ENCODE measurements around the gene ATP5ME.

The ATP5ME gene

DNA sequence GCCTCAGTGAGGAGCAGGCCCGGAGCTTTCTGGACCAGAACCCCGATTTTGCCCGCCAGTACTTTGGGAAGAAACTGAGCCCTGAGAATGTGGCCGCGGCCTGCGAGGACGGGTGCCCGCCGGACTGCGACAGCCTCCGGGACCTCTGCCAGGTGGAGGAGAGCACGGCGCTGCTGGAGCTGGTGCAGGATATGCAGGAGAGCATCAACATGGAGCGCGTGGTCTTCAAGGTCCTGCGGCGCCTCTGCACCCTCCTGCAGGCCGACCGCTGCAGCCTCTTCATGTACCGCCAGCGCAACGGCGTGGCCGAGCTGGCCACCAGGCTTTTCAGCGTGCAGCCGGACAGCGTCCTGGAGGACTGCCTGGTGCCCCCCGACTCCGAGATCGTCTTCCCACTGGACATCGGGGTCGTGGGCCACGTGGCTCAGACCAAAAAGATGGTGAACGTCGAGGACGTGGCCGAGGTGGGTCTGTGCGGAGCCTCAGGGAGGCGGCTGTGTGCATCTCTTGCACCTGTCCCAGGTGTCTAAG is 48.4 kb downstream of the ATP5ME start:
- no peak for ATAC-seq

DNA sequence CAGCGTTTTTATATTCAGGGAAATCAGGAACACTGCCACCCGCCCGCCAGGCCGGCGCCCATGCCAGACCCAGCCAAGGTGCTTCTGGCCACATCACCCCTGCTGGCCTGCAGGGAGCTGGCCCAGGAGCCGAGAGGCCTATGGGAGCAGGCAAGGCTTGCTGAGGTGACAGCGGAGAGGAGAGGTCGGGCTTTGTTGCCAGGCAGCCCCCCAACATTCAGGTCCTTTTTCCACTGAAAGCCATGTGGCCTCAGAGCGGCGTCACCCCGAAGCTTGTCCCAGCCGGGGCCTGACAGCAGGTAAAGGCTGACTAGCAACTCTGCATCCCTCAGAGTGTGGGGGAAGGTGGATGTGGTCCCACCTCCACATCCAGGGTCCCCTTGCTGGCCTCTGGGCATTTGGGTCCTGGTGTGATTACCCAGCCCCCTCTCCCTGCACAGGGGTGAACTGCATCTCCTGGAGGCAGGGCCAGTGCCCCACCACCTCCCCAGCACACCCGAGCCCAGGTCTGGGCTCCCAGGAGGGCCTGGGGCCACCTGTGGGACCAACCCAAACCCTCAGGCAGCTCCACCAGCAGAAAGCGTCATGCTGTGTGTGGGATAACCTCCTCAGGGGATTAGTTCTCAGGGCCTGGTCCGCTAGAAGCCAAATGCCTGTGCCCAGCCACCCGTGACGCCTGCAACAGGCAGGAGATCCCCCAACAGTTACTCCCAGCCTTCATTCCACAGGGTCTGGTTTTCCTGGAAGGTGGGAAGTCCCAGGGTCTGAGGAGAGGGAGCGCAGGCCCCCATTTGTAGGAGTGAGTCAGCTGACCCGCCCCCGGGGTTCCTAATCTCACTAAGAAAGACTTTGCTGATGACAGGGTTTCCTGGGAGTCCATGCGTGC is 49.1 kb downstream of the ATP5ME start, which contains the start of gene PDE6B:
PDE6B (plus strand) TSS at position 869 of the 886 bp plus-strand sequence. CDS start 54 bp downstream, outside the sequence.
- TF ChIP-seq ZNF565 (CRISPR knock-in tag; conservative IDR thresholded peaks at IDR 0.05; ENCODE audit: low read depth) (no peak), RARB (CRISPR knock-in tag; IDR thresholded peaks at IDR 0.05) (no peak), ZNF70 (CRISPR knock-in tag; IDR thresholded peaks at IDR 0.05) (no peak), TOX (CRISPR knock-in tag; IDR thresholded peaks at IDR 0.05; ENCODE audit: borderline replicate concordance) (no peak), ZC3H10 (CRISPR knock-in tag; IDR thresholded peaks at IDR 0.05) (no peak), ARNTL (CRISPR knock-in tag; IDR thresholded peaks at IDR 0.05; ENCODE audit: borderline replicate concordance, low read depth) (no peak), ESRRG (CRISPR knock-in tag; IDR thresholded peaks at IDR 0.05) (no peak)
- TF ChIP-seq, protein P1, sequence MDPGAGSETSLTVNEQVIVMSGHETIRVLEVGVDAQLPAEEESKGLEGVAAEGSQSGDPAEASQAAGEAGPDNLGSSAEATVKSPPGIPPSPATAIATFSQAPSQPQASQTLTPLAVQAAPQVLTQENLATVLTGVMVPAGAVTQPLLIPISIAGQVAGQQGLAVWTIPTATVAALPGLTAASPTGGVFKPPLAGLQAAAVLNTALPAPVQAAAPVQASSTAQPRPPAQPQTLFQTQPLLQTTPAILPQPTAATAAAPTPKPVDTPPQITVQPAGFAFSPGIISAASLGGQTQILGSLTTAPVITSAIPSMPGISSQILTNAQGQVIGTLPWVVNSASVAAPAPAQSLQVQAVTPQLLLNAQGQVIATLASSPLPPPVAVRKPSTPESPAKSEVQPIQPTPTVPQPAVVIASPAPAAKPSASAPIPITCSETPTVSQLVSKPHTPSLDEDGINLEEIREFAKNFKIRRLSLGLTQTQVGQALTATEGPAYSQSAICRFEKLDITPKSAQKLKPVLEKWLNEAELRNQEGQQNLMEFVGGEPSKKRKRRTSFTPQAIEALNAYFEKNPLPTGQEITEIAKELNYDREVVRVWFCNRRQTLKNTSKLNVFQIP (CRISPR knock-in tag; IDR thresholded peaks at IDR 0.05; ENCODE audit: borderline replicate concordance, low read depth), result no peak
- TF ChIP-seq, protein P2, sequence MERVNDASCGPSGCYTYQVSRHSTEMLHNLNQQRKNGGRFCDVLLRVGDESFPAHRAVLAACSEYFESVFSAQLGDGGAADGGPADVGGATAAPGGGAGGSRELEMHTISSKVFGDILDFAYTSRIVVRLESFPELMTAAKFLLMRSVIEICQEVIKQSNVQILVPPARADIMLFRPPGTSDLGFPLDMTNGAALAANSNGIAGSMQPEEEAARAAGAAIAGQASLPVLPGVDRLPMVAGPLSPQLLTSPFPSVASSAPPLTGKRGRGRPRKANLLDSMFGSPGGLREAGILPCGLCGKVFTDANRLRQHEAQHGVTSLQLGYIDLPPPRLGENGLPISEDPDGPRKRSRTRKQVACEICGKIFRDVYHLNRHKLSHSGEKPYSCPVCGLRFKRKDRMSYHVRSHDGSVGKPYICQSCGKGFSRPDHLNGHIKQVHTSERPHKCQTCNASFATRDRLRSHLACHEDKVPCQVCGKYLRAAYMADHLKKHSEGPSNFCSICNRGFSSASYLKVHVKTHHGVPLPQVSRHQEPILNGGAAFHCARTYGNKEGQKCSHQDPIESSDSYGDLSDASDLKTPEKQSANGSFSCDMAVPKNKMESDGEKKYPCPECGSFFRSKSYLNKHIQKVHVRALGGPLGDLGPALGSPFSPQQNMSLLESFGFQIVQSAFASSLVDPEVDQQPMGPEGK (CRISPR knock-in tag; IDR thresholded peaks at IDR 0.05; ENCODE audit: borderline replicate concordance), result no peak
- ATAC-seq, result no peak

More for the DNA sequence above, 48.4 kb downstream of the ATP5ME start:
- no peak for TF ChIP-seq TCF4 (CRISPR knock-in tag; IDR thresholded peaks at IDR 0.05; ENCODE audit: borderline replicate concordance)
- TF ChIP-seq PPARA (CRISPR knock-in tag; IDR thresholded peaks at IDR 0.05; ENCODE audit: borderline replicate concordance), result no peak
- no peak for TF ChIP-seq BACH2 (CRISPR knock-in tag; IDR thresholded peaks at IDR 0.05; ENCODE audit: borderline replicate concordance)
- TF ChIP-seq ZNF70 (CRISPR knock-in tag; IDR thresholded peaks at IDR 0.05), result no peak
- no peak for TF ChIP-seq OSR1 (CRISPR knock-in tag; IDR thresholded peaks at IDR 0.05)

DNA sequence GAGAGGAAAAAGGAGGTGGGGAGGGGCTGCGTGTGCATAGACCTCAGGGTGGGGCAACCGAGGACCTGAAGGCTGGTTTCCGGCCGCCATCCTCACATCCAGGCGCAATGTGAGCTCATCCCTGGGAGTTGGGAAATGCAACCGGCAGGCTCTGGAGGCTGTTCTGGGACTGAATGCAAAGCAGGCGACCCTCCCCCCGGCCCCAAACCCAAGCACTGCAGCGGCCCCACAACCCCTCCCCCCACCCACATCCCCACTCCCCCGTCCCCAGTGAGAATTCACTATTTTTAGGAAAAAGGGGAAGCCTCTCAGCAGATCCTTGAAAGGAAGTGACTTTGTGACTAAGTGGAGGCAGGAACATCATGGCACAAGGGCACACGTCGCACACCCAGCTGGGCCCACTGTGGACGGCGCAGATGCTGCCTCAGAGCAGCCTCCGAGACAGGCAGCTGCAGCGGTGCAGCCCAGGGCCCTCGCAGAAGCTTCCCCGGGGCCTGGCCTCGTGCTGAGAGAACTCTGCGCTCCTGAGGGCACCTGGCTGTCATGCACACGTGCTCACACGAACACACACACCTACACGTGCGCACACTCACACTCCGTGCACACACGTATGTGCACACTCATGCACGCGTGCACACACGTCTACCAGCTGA is 50.0 kb downstream of the ATP5ME start:
- no peak for ATAC-seq
- TF ChIP-seq RARB (CRISPR knock-in tag; IDR thresholded peaks at IDR 0.05) (no peak), ISL1 (CRISPR knock-in tag; IDR thresholded peaks at IDR 0.05) (no peak), PPARA (CRISPR knock-in tag; IDR thresholded peaks at IDR 0.05; ENCODE audit: borderline replicate concordance) (no peak), SNAI2 (CRISPR knock-in tag; IDR thresholded peaks at IDR 0.05) (no peak), ZFP3 (CRISPR knock-in tag; IDR thresholded peaks at IDR 0.05) (no peak), BACH2 (CRISPR knock-in tag; IDR thresholded peaks at IDR 0.05; ENCODE audit: borderline replicate concordance) (no peak), CSDC2 (CRISPR knock-in tag; IDR thresholded peaks at IDR 0.05) (no peak), ZNF565 (CRISPR knock-in tag; conservative IDR thresholded peaks at IDR 0.05; ENCODE audit: low read depth) (no peak), ZNF8 (CRISPR knock-in tag; IDR thresholded peaks at IDR 0.05) (no peak), ZNF70 (CRISPR knock-in tag; IDR thresholded peaks at IDR 0.05) (no peak), ZFP30 (CRISPR knock-in tag; IDR thresholded peaks at IDR 0.05) (no peak), ZC3H10 (CRISPR knock-in tag; IDR thresholded peaks at IDR 0.05) (no peak), OSR1 (CRISPR knock-in tag; IDR thresholded peaks at IDR 0.05) (no peak)
- TF ChIP-seq, protein P2 (CRISPR knock-in tag; IDR thresholded peaks at IDR 0.05; ENCODE audit: borderline replicate concordance), result no peak
- TF ChIP-seq, protein P1 (CRISPR knock-in tag; IDR thresholded peaks at IDR 0.05; ENCODE audit: borderline replicate concordance, low read depth), result no peak
- TF ChIP-seq, protein P3, sequence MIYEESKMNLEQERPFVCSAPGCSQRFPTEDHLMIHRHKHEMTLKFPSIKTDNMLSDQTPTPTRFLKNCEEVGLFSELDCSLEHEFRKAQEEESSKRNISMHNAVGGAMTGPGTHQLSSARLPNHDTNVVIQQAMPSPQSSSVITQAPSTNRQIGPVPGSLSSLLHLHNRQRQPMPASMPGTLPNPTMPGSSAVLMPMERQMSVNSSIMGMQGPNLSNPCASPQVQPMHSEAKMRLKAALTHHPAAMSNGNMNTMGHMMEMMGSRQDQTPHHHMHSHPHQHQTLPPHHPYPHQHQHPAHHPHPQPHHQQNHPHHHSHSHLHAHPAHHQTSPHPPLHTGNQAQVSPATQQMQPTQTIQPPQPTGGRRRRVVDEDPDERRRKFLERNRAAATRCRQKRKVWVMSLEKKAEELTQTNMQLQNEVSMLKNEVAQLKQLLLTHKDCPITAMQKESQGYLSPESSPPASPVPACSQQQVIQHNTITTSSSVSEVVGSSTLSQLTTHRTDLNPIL (CRISPR knock-in tag; IDR thresholded peaks at IDR 0.05; ENCODE audit: low read depth), result no peak

Data from SK-N-SH treated with all-trans-retinoic acid at 6 μM for 48 hours (cell line).